ENCODE results near the gene RBMS1. TPM values are rescaled to one million over a fixed set of nuclear protein-coding genes. Genes with fewer than 3 reads are reported as not detected.

RBMS1 gene
- total and polyA plus RNA-seq, 3 donors from 2014 or later, result 26.8 to 34.7 (median 30.0) TPM

- 91 to 96% methylated on average over 6 of the region's 6 CpGs for WGBS, 2 donors
- TF ChIP-seq, protein P1, sequence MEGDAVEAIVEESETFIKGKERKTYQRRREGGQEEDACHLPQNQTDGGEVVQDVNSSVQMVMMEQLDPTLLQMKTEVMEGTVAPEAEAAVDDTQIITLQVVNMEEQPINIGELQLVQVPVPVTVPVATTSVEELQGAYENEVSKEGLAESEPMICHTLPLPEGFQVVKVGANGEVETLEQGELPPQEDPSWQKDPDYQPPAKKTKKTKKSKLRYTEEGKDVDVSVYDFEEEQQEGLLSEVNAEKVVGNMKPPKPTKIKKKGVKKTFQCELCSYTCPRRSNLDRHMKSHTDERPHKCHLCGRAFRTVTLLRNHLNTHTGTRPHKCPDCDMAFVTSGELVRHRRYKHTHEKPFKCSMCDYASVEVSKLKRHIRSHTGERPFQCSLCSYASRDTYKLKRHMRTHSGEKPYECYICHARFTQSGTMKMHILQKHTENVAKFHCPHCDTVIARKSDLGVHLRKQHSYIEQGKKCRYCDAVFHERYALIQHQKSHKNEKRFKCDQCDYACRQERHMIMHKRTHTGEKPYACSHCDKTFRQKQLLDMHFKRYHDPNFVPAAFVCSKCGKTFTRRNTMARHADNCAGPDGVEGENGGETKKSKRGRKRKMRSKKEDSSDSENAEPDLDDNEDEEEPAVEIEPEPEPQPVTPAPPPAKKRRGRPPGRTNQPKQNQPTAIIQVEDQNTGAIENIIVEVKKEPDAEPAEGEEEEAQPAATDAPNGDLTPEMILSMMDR (IDR thresholded peaks at IDR 0.05), result no peak
- TF ChIP-seq POLR2A (IDR thresholded peaks at IDR 0.05), result no peak
- Histone ChIP-seq H3K27me3 (no peaks in the 10 kb centered on the region), H3K4me3 (no peak overlapping the region), H3K9me3 (no peaks in the 10 kb centered on the region), H3K36me3 (ENCODE audit: low read depth, missing control alignments) (no peaks in the 10 kb centered on the region), H3K27ac (no peak overlapping the region), H3K4me1 (no peaks in the 10 kb centered on the region)
- no peak for DNase-seq
- intact Hi-C loops (cut with DNase I; ENCODE audit: low total_unique reads), result no loop called here
These were observed 216.5 kb downstream of the RBMS1 start for GRCh38 chr2:160277151-160277550.

DNA sequence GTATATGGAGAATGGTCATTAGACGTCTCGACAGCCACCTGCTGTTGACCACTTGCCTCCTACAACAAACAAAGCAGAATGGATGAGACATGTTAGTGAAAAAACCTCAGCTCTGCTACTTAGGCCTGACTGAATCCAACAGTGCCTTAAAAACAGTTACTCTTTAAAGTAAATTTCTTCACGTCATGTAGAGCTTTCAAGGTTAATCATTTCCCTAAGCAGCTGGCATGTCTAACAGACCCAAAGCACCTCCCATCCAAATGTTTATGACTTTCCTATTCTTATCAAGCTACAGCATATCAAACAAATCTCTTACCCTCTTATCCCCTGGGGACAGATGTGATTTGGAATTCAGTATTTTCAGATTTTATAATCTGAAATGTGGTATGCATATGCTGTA is 218.0 kb downstream of the RBMS1 start:
- TF ChIP-seq, protein P1 (IDR thresholded peaks at IDR 0.05), result no peak
- TF ChIP-seq POLR2A (IDR thresholded peaks at IDR 0.05), result no peak
- no peak overlapping the region for H3K27ac ChIP-seq
- intact Hi-C loops (cut with DNase I; ENCODE audit: low total_unique reads), result no loop called here
- DNase-seq, result no peak
- H3K4me1 ChIP-seq, result peaks cover under 1% of the 10 kb centered on the region
- no peaks in the 10 kb centered on the region for H3K9me3 ChIP-seq
- no peaks in the 10 kb centered on the region for H3K36me3 ChIP-seq (ENCODE audit: low read depth, missing control alignments)
- H3K27me3 ChIP-seq, result no peaks in the 10 kb centered on the region
- H3K4me3 ChIP-seq, result no peak overlapping the region
- WGBS, 2 donors, result 81 to 82% methylated on average over 3 of the region's 3 CpGs

- H3K36me3 ChIP-seq (ENCODE audit: low read depth, missing control alignments), result no peaks in the 10 kb centered on the region
- no peak for TF ChIP-seq POLR2A (IDR thresholded peaks at IDR 0.05)
- TF ChIP-seq, protein P1 (IDR thresholded peaks at IDR 0.05), result no peak
- no peaks in the 10 kb centered on the region for H3K9me3 ChIP-seq
- peak; percentile 21 for DNase-seq
- H3K27me3 ChIP-seq, result no peaks in the 10 kb centered on the region
- 55 to 61% methylated on average over 21 of the region's 21 CpGs for WGBS, 2 donors
- peak overlapping the region; percentile 57 to 72 for H3K4me3 ChIP-seq
- peak overlapping the region in 1 of 2 donors; percentile 95 for H3K27ac ChIP-seq
- intact Hi-C loops (cut with DNase I; ENCODE audit: low total_unique reads), result no loop called here
- H3K4me1 ChIP-seq, result peaks cover 15% of the 10 kb centered on the region
These were observed 222.2 kb downstream of the RBMS1 start for GRCh38 chr2:160271171-160272086.

DNA sequence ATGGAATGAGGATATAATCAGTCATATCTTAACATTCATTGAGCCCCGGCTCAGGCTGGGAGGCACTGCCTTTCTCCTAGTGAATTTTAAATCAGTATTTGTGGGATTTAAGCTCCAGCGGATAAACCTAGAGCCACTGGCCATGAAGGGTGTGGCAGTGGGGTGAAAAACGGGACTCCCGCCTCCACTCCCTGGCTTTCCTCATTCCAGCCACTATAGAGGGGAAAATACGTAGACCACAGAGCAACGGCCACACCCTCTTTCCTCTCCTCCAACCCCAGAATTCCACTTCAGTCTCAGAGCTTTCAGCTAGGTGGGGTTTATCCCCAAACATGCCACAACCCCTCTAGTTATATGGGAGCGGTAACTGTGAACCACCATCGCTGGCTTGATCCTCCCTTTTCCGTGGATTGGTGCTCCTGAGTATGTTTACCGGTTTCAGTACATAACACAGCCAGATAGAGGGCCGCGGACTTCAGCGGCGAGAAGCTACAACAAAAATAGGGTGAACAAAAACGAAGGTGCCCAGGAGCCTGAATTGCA is 223.0 kb downstream of the RBMS1 start:
- H3K36me3 ChIP-seq (ENCODE audit: low read depth, missing control alignments), result no peaks in the 10 kb centered on the region
- DNase-seq, result peak; percentile 43
- intact Hi-C loops (cut with DNase I; ENCODE audit: low total_unique reads), result no loop called here
- TF ChIP-seq, protein P1 (IDR thresholded peaks at IDR 0.05), result no peak
- peak overlapping the region; percentile 57 to 72 for H3K4me3 ChIP-seq
- peaks cover 15% of the 10 kb centered on the region for H3K4me1 ChIP-seq
- no peaks in the 10 kb centered on the region for H3K9me3 ChIP-seq
- H3K27me3 ChIP-seq, result no peaks in the 10 kb centered on the region
- peak overlapping the region; percentile 93 to 95 for H3K27ac ChIP-seq
- 44 to 46% methylated on average over 15 of the region's 15 CpGs for WGBS, 2 donors
